ENCODE data around the gene USP22. TPM values are rescaled to one million over a fixed set of nuclear protein-coding genes. Genes with fewer than 3 reads are reported as not detected.
"Not testable (repeated sequence)": the region's sequence is repeated elsewhere in the genome, so short reads cannot be mapped to it uniquely, and the experiment has no call there.

USP22 gene
- total RNA-seq, 4 donors from 2014 or later = 120 to 258 (median 143) TPM

DNA sequence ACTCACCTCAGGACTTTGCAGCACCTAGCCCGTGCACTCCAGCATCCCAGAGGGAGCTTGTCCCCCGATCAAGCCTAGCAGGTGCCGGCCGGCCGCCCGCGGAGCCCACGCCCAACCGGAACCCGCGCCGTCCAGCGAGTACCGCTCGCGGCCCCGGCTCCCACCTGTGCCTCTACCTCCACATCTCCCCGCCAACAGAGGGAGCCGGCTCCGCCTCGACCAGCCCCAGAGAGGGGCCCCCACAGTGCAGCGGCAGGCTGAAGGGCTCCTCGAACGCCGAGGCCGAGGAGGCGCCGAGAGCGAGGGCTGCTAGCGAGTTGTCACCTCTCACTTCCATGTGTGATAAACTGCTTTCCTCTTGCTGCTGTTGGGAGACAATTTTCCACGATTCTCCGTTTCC is 42.9 kb upstream of the USP22 start:
- no peaks in the 10 kb centered on the region for H3K9me3 ChIP-seq
- H3K27ac ChIP-seq = no peak overlapping the region
- no peak for TF ChIP-seq POLR2A (IDR thresholded peaks at IDR 0.05)
- TF ChIP-seq, protein P1, sequence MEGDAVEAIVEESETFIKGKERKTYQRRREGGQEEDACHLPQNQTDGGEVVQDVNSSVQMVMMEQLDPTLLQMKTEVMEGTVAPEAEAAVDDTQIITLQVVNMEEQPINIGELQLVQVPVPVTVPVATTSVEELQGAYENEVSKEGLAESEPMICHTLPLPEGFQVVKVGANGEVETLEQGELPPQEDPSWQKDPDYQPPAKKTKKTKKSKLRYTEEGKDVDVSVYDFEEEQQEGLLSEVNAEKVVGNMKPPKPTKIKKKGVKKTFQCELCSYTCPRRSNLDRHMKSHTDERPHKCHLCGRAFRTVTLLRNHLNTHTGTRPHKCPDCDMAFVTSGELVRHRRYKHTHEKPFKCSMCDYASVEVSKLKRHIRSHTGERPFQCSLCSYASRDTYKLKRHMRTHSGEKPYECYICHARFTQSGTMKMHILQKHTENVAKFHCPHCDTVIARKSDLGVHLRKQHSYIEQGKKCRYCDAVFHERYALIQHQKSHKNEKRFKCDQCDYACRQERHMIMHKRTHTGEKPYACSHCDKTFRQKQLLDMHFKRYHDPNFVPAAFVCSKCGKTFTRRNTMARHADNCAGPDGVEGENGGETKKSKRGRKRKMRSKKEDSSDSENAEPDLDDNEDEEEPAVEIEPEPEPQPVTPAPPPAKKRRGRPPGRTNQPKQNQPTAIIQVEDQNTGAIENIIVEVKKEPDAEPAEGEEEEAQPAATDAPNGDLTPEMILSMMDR (IDR thresholded peaks at IDR 0.05 in 4 of 5, conservative IDR thresholded peaks at IDR 0.05 in 1 of 5) = no peak
- H3K4me3 ChIP-seq = no peak overlapping the region
- no peak for ATAC-seq
- intact Hi-C loops (cut with DNase I; ENCODE audit: low total_unique reads) (no loop called here), in situ Hi-C loops (cut with MboI; ENCODE audit: low sequenced_read_pairs in 4 of 4) (no loop called here)
- H3K4me1 ChIP-seq = no peaks in the 10 kb centered on the region
- no peaks in the 10 kb centered on the region for H3K27me3 ChIP-seq
- no peaks in the 10 kb centered on the region for H3K36me3 ChIP-seq
- DNase-seq = no peak

DNA sequence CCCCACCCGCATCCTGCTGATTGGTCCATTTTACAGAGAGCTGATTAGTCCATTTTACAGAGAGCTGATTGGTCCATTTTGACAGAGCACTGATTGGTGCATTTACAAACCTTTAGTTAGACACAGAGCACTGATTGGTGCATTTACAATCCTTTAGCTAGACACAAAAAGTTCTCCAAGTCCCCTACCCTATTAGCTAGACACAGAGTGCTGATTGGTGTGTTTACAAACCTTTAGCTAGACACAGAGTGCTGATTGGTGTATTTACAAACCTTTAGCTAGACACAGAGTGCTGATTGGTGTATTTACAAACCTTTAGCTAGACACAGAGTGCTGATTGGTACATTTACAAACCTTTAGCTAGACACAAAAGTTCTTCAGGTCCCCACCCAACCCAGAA is 42.5 kb upstream of the USP22 start:
- in situ Hi-C loops (cut with MboI; ENCODE audit: low sequenced_read_pairs in 4 of 4); DNase-seq: not testable (repeated sequence)

GRCh38 chr17:21082001-21082436 is 39.2 kb upstream of the USP22 start:
- no peak for TF ChIP-seq POLR2A (IDR thresholded peaks at IDR 0.05)
- TF ChIP-seq, protein P1 (IDR thresholded peaks at IDR 0.05 in 4 of 5, conservative IDR thresholded peaks at IDR 0.05 in 1 of 5) = no peak
- in situ Hi-C loops (cut with MboI; ENCODE audit: low sequenced_read_pairs in 4 of 4) = no loop called here
- no peaks in the 10 kb centered on the region for H3K27me3 ChIP-seq

More for the DNA sequence above, 42.5 kb upstream of the USP22 start:
- H3K4me3 ChIP-seq; intact Hi-C loops (cut with DNase I; ENCODE audit: low total_unique reads); H3K36me3 ChIP-seq; ATAC-seq; H3K4me1 ChIP-seq; H3K27me3 ChIP-seq; H3K27ac ChIP-seq; H3K9me3 ChIP-seq: not testable (repeated sequence)

DNA sequence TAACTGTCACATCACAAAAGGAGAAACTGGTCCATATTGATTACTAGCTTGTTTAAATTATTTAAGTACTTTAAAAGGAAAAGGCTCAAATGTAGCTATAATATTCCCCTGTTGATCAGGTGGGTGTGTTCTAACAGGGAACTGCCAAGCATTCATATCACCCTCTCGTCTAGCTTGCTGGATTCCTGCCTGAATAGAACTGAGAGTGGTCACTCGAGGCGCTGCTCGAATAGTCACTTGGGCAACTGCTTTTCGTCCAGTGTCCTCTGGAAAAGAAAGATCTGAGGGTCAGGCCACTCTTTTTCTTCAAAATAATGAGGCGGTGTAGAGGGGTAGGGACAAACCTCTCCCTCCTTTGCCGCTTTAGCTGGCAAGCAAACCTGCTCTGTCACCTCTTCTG is 36.4 kb upstream of the USP22 start:
- Histone ChIP-seq H3K27me3 (no peaks in the 10 kb centered on the region), H3K4me3 (no peak overlapping the region), H3K27ac (peak overlapping the region in 2 of 4 donors; percentile 3 to 94), H3K4me1 (peaks cover 37 to 39% of the 10 kb centered on the region in 2 donors), H3K9me3 (no peaks in the 10 kb centered on the region), H3K36me3 (no peaks in the 10 kb centered on the region)
- no peak for TF ChIP-seq POLR2A (IDR thresholded peaks at IDR 0.05)
- TF ChIP-seq, protein P1 (IDR thresholded peaks at IDR 0.05 in 4 of 5, conservative IDR thresholded peaks at IDR 0.05 in 1 of 5) = no peak
- in situ Hi-C loops (cut with MboI; ENCODE audit: low sequenced_read_pairs in 4 of 4) (no loop called here), intact Hi-C loops (cut with DNase I; ENCODE audit: low total_unique reads) (no loop called here)
- DNase-seq (no peak), ATAC-seq (no peak)

More at GRCh38 chr17:21082001-21082436, 39.2 kb upstream of the USP22 start:
- Histone ChIP-seq H3K27ac (no peak overlapping the region), H3K4me1 (peaks cover 16 to 20% of the 10 kb centered on the region in 2 donors), H3K4me3 (no peak overlapping the region), H3K36me3 (no peaks in the 10 kb centered on the region), H3K9me3 (no peaks in the 10 kb centered on the region)
- intact Hi-C loops (cut with DNase I; ENCODE audit: low total_unique reads) = no loop called here
- ATAC-seq = no peak
- no peak for DNase-seq

GRCh38 chr17:21078016-21078780 is 35.4 kb upstream of the USP22 start:
- Histone ChIP-seq H3K36me3 (no peaks in the 10 kb centered on the region), H3K9me3 (no peaks in the 10 kb centered on the region), H3K4me3 (peak overlapping the region in 1 of 4 donors; percentile 4), H3K27me3 (no peaks in the 10 kb centered on the region), H3K4me1 (peaks cover 37 to 39% of the 10 kb centered on the region in 2 donors), H3K27ac (peak overlapping the region; percentile 3 to 94 (median 84))
- no peak for ATAC-seq
- no peak for DNase-seq
- intact Hi-C loops (cut with DNase I; ENCODE audit: low total_unique reads) = no loop called here
- in situ Hi-C loops (cut with MboI; ENCODE audit: low sequenced_read_pairs in 4 of 4) = no loop called here
- TF ChIP-seq, protein P1 (IDR thresholded peaks at IDR 0.05 in 4 of 5, conservative IDR thresholded peaks at IDR 0.05 in 1 of 5) = no peak
- no peak for TF ChIP-seq POLR2A (IDR thresholded peaks at IDR 0.05)

Measured in gastrocnemius medialis (tissue), 4 donors.